GM19193 (cell line): ENCODE data around the gene UBQLN1.

Source experiments
- POLR2A ChIP-seq: IDR thresholded peaks from 4 replicates; pipeline ENCODE4 v1.6.1; 2011; ENCODE audit not compliant: insufficient read depth, insufficient read length; ENCODE audit errors: extremely low read depth

UBQLN1 gene

GRCh38 chr9:83707768-83708514, at the start of gene UBQLN1:
Gene UBQLN1 (minus strand): TSS chr9:83707958. CDS start chr9:83707679, 279 bp downstream.
- peak; percentile 93 for TF ChIP-seq POLR2A

- TF ChIP-seq POLR2A = no peak
Observed at GRCh38 chr9:83754383-83754977, 46.7 kb upstream of the UBQLN1 start.

- no peak for TF ChIP-seq POLR2A
Observed at GRCh38 chr9:83749706-83750105, 41.9 kb upstream of the UBQLN1 start.

- no peak for TF ChIP-seq POLR2A
Observed at GRCh38 chr9:83744206-83744605, 36.4 kb upstream of the UBQLN1 start.

GRCh38 chr9:83733739-83734138, 26.0 kb upstream of the UBQLN1 start:
- TF ChIP-seq POLR2A = no peak

GRCh38 chr9:83724436-83724835, 16.7 kb upstream of the UBQLN1 start:
- TF ChIP-seq POLR2A = no peak

- no peak for TF ChIP-seq POLR2A
Observed at GRCh38 chr9:83722726-83723495, 15.2 kb upstream of the UBQLN1 start.

GRCh38 chr9:83721509-83721908, 13.8 kb upstream of the UBQLN1 start:
- TF ChIP-seq POLR2A = no peak

- no peak for TF ChIP-seq POLR2A
Observed at GRCh38 chr9:83715794-83716193, 8.0 kb upstream of the UBQLN1 start.

- TF ChIP-seq POLR2A = no peak
Observed at GRCh38 chr9:83715221-83715620, 7.5 kb upstream of the UBQLN1 start.

GRCh38 chr9:83714329-83714728, 6.6 kb upstream of the UBQLN1 start:
- TF ChIP-seq POLR2A = no peak

GRCh38 chr9:83708515-83709158, 879 bp upstream of the UBQLN1 start:
- TF ChIP-seq POLR2A = no peak

GRCh38 chr9:83707518-83707767, 315 bp downstream of the UBQLN1 start:
- no peak for TF ChIP-seq POLR2A

GRCh38 chr9:83706676-83707517, 861 bp downstream of the UBQLN1 start:
- no peak for TF ChIP-seq POLR2A

- no peak for TF ChIP-seq POLR2A
Observed at GRCh38 chr9:83701769-83702168, 6.0 kb downstream of the UBQLN1 start.

- no peak for TF ChIP-seq POLR2A
Observed at GRCh38 chr9:83701286-83701685, 6.5 kb downstream of the UBQLN1 start.

- TF ChIP-seq POLR2A = no peak
Observed at GRCh38 chr9:83699615-83700014, 8.1 kb downstream of the UBQLN1 start.
